ENCODE data around the gene GNL2.

DNA sequence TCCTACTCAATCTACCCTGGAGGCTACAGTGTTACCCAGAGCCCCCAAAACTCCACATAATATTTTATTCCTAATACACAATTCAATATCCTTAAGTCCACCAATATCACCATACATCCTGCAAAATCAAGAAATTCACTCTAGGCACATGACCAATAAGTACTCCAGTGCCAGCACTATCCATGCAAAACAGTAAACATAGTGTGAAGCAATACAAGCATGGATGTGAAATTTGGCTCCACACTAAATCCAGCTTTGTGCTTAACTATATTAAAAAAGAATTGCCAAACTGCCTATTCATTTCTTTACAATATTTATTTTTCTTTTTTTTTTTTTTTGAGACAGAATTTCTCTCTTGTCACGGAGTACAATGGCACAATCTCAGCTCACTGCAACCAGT is 78.2 kb downstream of the GNL2 start:
- TF ChIP-seq, protein P1, sequence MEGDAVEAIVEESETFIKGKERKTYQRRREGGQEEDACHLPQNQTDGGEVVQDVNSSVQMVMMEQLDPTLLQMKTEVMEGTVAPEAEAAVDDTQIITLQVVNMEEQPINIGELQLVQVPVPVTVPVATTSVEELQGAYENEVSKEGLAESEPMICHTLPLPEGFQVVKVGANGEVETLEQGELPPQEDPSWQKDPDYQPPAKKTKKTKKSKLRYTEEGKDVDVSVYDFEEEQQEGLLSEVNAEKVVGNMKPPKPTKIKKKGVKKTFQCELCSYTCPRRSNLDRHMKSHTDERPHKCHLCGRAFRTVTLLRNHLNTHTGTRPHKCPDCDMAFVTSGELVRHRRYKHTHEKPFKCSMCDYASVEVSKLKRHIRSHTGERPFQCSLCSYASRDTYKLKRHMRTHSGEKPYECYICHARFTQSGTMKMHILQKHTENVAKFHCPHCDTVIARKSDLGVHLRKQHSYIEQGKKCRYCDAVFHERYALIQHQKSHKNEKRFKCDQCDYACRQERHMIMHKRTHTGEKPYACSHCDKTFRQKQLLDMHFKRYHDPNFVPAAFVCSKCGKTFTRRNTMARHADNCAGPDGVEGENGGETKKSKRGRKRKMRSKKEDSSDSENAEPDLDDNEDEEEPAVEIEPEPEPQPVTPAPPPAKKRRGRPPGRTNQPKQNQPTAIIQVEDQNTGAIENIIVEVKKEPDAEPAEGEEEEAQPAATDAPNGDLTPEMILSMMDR (IDR thresholded peaks at IDR 0.05): no peak
- TF ChIP-seq POLR2A (IDR thresholded peaks at IDR 0.05): no peak
